ENCODE data around the gene CPEB1.
"Not testable (repeated sequence)": the region's sequence is repeated elsewhere in the genome, so short reads cannot be mapped to it uniquely, and the experiment has no call there.

The CPEB1 gene

DNA sequence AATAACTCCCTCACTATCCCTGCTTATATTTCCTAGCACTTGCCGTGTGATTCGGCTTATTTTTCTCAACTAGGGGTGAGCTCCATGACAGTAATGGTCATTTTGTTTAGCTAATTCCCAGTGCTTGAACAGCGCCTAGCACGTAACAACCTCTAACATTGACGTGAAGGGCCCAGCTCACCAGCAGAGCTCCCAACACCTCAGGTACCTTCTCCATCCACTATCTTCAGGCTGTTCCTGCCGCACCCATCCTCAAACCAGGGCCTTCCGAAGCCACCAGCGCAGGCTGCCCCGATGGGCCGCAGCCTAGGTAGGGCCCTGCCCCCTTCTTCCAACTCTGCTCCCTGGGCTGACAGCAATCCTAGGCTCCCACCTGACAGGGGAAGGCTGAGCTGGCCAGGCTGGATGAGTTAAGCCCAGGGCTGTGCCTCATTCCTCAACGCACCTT, 106.2 kb downstream of the CPEB1 start:
- no peak for DNase-seq

DNA sequence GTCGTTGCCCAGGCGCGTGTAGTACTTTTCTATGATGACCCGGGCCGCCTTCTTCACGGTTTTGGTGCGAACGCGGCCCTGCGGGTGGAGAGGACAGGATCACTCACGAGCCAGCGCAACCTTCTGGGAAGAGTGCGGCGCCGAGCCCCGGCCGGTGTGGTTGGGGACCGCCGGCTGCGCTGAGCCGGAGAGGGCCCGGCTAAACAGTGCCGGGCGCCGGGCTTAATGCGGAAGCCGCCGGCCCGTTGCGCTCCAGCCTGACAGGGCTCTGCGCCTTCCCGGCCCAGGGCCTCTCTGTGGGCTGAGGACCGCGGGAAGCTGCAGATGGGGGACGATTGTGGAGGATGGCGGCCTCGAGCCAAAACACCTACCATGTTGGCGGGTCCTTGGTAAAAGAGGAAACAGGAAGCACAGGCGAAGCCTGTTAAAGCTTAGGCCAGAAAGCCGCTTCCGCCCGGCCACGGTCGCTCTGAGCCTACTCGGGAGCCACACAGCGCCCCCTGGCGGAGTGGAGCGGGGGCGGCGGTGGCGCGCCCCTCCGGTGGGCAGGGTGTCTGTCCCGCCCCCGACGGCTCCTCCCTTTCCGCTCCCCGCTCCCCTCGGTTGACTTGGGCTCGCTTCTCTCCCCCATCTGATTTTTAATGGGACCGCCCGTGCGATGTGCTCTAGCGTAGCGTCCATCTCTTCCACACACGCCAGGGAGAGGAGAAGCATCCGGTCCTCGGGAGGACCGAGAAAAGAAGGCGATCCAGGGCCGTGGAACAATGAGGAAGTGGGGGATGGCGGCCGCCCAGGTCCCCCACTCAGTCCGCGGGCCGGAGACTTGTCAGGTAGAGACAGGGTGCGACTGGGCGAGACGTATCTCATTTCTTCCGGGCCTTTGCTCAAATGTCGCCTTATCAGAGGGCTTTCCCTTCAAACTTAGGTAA, 106.8 kb downstream of the CPEB1 start, which contains the start of gene RPS17:
RPS17 (minus strand) TSS at position 403 of the 929 bp plus-strand sequence; CDS start at position 374, 29 bp downstream.
- DNase-seq = no peak

DNA sequence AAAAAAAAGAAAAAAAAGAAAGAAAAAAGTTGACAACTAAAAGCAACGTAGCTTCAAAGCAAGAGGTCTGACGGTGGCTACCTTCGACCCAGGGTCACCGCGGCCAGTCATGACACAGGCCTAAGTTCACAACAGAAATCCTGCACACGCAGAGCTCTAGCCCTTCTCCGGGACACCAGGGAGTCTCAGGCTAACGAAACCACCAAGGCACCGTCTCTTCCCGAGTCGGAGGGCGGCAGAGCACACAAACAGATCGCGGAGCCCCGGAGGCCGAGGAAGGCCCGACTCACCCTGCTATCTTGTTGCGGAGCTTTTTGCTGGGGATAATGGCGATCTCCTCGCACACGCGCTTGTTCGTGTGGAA, 107.5 kb downstream of the CPEB1 start:
- no peak for DNase-seq

DNA sequence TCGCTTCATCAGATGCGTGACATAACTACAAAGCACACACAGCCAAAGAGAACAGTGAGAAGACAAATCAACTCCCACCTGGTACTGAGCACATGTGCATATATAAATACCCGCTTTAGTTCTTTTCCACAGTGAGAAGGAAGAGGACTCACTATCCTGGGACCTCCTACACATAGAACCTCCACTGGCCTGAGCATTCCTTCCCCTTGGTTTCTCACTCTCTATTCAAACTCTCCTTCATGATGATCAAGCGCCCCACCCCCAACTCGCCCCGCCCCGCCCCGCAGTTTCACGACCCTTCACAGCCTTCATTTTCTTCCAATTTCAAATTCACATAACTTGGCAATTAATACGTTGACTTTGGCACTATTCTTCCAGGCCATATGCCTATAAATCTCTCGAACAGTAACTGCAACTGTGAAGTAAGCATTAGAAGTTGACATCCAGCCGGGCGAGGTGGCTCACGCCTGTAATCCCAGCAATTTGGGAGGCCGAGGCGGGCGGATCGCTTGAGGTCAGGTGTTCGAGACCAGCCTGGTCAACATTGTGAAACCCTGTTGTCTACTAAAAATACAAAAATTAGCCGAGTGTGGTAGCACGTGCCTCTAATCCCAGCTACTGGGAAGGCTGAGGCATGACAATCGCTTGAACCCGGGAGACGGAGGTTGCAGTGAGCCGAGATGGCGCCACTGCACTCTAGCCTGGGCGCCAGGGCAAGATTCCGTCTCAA, 108.0 kb downstream of the CPEB1 start:
- no peak for DNase-seq

DNA sequence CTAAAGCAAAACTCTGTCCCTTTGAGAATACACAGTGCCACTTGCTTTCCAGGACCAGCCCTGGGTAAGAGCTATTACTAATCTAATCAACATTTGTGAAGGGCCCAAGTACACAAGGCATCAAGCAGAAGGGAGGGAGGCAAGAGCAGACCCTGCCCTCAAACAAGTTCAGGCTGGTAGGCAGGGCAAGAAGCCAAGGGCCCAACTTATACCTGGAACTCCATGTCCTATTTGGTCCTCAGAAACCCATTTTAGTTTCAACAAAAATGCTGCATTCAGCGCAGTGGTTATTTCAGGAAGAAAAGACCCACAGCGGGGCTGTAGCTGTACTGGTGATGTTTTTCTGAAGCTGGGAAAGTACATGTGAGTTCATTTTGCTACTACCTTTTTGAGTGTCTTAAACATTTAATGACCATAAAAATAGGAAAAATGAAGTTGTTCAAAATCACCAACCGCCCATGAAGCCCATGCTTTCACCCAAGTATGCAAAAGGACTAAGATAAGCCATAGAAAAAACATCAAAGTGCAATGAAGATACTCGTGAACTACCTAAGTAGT, 109.7 kb downstream of the CPEB1 start:
- DNase-seq = no peak

DNA sequence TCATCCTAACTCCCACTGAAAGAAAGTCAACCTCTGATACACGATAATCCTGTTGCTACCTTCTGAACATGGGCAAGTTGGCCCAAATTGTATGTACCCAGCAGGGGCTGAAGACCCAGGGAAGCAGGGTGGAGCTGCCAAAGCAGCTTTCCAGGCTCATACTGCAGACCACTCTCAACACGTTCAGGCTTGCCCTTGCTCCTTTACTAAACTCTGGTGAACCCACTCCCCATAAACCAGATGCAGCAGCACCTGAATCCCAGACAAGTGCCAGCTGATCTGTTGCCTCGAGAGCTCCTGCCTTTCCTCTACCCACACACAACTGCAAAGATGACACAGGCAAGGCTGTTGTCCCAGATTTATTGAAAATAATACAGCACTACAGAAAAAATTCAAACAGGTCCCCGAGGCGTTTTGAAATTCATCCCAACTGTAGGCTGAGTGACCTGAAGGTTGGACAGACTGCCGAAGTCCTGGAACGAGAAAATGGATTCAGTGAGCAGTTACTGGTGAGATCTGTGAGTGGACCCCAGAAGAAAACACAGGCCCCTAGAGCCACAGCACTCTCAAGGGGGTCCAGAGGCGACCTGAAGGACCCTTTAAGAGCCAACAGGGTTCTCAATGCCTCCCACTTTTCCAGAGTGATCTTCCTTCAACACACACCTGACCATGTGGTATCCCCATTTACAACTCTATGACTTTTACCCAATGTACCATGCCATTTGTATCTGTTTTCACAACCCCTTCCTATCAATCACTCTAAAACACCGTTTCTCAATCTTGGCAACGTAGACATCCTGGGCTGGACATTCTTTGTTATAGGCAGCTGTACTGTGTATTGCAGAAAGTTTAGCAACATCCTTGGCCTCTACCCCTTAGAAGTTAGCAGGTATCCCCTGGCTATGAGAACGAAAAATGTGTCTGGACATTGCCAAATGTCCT, 110.5 kb downstream of the CPEB1 start:
- no peak for DNase-seq

DNA sequence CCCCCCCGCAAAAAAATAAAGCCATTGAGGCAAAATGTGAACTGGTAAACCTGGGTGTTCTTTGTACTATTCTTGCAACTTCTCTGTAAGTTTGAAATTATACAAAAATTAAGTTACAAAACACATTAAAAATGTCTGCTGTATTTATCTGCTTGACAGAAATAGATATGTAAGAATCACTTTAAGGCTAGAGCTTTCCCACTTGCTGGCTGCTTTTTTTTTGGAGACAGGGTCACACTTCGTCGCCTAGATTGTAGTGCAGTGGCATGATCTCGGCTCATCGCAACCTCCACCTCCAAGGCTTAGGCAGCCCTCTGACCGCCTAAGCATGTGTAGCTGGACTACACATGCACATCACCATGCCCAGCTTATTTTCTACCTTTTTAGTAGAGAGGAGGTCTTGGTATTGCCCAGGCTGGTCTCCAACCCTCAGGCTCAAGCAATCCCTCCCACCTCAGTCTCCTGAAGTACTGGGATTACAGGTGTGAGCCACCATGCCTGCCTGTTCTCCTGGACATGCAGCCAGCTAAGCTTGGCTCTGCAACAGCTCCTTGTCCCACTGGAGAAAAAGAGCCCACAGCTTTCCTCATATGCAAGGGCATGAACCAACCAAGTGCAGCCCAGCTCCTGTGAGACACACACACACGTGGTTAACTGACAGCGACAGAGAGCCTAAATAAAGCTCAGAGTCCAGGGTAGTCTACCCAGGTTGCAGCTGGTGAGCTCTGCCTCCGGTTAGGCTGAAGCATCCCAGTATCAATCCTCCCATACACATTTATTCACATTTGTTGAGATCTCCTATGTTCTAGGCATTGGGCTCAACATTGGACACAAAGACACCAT, 111.4 kb downstream of the CPEB1 start:
- DNase-seq = no peak

DNA sequence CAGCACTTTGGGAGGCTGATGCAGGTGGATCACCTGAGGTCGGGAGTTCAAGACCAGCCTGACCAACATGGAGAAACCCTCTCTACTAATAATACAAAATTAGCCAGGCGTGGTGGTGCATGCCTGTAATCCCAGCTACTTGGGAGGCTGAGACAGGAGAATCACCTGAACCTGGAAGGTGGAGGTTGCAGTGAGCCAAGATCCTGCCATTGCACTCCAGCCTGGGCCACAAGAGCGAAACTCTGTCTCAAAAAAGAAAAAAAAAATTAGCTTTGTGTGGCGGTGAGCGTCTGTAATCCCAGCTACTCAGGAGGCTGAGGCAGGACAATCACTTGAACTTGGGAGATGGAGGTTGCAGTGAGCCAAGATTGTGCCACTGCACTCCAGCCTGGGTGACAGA, 112.0 kb downstream of the CPEB1 start:
- not testable (repeated sequence) for DNase-seq

DNA sequence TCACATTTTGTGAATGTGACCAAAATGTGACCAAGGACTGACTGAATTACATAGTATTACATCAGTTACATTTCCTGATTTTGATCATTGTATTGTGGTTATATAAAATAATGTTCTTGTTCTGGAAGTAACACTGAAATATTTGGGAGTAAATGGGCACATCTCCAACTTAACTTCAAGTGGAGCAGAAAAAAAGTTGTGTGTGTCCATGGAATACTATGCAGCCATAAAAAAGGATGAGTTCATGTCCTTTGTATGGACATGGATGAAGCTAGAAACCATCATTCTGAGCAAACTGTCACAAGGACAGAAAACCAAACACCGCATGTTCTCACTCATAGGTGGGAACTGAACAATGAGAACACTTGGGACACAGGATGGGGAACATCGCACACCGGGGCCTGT, 112.7 kb downstream of the CPEB1 start:
- DNase-seq = not testable (repeated sequence)

DNA sequence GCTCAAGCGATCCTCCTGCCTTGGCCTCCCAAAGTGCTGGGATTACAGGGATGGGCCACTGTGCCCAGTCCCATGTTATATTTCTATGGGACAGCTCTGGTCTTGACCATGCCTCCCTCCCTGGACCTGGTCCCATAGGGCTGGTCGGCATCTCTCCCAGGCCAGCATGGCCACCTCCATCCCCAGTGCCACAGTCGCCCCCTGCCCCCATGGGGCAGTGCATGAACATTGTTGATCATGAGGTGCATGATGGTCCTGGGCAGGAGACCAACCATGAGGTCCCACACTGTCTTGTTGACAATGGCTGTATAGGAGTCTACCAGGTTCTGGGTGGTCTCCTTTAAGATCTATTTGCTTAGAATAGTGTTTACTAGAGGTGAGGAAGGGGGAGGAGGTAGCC, 113.4 kb downstream of the CPEB1 start:
- no peak for DNase-seq

DNA sequence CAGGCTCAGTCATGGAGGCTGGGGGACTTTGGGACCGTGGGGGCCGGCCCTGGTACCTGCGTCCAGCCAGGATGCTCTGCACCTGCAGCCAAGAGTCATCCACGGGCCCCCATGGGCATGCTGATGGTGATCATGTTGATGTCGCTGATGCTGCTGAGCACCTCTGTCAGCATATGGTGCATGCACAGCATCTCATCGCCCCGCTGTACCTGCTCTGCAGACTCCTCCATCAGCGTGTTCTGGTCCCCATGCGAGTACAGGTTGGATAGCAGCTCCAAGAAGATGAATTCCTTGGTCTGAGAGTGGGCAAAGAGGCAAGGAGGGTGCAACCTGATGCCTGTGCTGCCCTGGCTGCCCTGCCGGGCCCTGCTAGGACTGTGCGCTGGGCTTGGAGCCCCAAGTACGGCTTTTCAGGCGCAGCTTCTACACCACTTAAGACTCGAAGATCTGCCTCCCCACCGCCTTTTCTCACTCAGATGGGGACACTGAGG, 114.1 kb downstream of the CPEB1 start:
- no peak for DNase-seq

DNA sequence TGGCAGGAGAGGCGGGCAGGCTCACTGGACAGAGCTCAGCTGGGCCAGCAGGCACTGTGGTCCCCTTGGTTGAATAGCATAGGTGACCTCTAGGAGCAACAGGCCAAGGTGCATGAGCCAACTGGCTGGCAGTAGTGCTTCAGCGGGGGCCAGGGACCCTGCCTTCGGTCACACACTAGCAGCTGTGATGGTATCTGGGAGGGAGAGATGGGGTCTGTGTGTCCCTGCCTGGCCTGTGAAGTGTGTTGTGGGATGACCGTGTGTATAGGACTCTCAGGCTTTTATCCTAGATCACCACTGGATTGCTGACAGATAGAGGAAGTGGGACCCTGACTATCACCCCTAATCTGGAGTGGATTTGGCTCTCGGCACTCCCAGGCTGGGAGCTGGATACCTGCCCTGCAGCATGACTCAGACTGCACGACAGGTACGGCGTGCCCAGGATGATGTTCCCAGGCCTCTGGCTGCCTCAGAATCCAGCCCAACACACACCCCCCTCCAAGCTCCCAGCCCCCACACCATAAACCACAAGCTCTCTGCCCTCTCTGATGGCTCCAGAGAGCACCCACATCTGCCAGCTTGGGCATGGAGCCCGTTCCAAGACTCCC, 114.7 kb downstream of the CPEB1 start:
- DNase-seq = no peak

DNA sequence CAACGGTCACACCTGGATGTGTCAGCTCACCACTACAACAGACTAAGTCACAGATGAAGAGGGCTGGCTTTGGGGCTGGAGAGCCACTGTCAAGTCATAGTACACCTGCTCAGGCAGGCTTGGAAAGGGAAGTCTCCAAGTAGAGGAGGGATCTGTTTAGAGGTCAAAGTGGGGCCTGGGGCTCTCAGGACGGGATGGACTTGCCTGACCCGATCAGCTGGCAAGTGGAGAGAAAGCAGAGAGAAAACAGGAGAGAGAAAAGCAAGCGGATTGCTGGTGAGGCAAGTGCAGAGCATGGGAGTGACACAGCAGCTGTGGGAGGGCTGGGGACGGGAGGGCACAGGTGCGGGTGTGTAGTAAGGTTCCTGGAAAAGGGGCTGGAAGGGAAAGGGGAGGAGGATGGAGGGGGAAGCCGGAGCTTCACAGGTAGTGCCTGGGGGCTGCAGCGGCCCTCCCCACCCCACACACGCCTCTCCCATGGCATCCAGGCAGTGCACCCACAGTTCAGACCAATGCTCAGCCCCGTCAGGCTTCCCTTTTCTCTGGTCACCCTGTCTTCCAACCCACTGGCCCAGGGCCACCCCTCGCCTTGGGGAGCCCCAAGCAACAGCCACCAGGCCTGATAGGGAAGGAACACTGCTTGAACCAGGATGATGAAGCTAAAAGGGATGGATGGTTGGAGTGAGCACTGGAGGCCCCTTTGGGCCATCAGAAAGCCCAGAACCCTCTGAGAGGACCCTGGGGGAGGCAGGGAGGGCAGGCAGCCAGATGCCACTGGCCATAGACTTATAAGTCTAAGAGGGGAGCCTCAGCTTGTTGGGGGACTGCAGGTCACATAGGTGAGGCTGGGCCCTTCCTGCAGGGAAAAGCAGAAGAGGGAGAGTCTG, 115.4 kb downstream of the CPEB1 start:
- no peak for DNase-seq

DNA sequence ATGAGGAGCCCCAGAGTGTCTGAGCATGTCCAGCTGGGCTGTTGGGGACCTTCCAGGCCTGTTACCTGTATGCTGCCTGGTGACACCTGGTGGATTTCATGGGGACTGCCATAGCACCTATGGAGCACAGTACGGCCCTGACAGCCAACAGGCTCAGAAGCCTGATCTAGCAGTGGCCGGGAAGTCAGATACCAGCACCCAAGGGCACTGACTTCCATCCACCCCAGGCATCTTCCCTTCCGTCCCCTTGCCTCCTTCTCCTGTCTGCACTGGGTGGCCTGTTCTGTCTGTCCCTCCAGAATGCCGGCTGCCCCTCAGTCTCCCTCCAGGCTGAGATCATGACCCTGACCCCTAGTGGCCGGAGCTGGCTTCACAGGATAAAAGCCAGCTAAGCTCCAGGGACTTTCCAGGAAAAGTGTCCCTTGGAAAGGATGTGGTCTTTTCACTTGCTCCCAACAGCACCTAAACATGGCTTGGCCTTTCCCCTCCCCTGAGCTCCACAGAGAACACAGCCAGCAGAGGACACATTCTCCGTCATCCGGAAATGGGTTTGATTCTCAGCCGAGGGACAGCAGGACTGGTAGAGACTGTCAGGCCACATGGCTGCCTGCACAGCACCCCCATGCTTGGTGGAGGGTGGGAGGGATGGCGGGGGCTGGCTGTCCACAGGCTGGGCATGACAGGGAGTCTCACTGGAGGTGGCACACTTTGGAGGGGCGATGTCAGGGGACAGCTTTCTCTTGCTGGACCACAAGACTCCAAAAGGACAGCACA, 116.4 kb downstream of the CPEB1 start:
- DNase-seq = no peak

DNA sequence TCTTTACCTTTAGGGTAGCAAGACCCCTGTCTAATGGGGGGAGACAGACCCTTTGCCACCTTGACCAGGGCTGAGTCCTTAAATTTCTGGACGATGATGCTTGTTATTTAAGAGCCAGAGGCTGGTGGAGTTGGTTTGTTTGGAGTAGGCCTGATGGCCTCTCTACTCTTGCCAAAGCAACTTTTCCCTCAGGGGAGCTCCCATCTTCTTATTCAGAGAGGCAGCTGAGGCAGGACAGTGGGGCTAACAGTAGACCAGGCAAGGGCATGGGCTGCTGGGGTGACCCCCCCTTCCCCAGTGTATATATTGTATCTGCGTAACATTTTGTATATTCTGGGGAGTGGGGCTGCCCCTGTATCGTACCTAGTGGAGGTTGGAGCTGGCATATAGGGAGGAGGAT, 117.2 kb downstream of the CPEB1 start:
- DNase-seq = no peak

DNA sequence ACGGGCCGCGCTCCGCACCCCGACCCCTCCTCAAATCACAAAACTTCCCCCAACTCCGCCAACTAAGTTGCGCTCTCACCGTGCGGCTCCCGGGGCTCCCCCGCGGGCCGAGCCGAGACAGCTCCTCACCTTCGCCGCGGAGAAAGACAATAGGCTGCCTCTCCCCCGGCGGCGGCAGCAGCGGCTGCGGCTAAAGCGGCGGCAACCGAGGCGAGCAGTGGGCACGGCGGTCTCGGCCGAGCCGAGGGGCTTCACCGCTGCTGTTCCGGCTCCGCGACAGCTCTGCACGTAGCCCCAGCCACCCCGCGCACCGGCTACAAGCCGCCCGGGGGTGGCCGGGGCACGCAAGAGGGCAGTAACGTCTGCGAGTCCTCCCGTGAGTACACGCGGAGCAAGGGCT, 133.6 kb downstream of the CPEB1 start:
- not testable (repeated sequence) for DNase-seq

DNA sequence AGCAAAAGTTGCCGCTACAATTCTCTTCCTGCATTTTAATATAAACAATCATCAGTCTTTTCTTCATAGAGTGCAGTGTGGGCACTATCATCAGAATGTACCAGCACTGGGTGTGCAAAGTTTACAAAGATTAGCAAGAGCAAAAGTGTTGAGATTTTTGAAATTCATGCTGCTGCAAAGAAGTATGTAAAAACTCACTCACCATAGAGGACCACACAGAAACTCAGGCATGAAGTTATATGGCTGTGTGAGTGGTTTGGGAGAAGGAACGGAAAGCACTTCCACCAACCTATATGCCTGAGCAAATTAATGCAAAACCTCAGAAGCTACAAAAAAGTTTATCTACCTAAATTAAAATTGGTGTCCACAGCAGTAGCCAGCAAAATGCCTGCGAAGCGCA, 139.5 kb downstream of the CPEB1 start:
- DNase-seq = not testable (repeated sequence)

DNA sequence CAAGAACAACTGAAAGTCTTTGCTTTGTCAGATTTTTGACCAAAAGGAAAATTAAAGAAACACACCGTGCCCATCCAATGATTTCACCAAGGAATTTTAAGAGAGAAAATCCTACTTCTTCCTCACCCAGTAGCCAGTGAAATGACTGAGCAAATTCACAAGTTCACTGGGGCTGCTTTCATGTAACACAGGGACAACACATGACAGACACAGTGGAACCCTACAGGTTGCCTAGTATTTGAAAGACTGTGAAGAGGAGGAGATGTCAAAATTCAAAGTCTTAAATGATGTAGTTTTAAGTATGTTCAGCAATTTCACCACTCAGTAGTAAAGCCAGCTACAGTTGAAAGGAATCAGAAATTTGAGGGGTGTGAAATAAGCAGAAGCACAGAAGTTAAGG, 140.1 kb downstream of the CPEB1 start:
- not testable (repeated sequence) for DNase-seq

DNA sequence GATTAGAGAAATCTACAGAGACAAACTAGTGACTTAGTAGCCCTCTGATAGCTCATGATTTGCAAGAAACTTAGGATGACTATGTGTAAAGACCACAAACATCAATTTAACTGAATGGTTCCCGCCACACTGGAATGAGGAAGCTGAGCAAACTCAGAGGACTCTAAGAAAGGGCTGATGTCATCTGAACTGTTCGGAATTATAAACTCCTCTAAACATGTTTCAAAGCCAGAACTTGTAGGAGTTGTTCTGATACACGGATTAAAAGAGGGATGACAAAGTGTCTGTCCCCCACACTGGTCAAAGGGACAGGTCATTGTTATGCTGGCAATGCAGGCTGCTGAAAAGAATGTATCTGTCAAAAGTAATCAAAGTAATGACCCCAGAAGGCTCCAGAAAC, 141.3 kb downstream of the CPEB1 start:
- DNase-seq = not testable (repeated sequence)

Measured in NCI-H1930 (cell line).